DOHH2 (cell line): ENCODE data around the gene OR10A3.

Experiments
- H3F3A ChIP-seq: fragments of 200-600 bp; sonication (generic), shearing (Covaris generic); 2 replicates; pipeline ENCODE4 v1.6.0; 2016; ENCODE audit warnings: antibody characterized with exemption, mild to moderate bottlenecking; ENCODE audit not compliant: control insufficient read depth, insufficient read depth
- H3K27ac ChIP-seq: fragments of 200-600 bp; sonication (generic); 2 replicates; pipeline ENCODE4 v1.5.1; 2014; ENCODE audit warnings: low read depth, mild to moderate bottlenecking, low read length, moderate library complexity
- H3K27me3 ChIP-seq: fragments of 200-600 bp; sonication (generic); 2 replicates; pipeline ENCODE4 v1.6.1; 2014; ENCODE audit warnings: mild to moderate bottlenecking, low read length, mixed read lengths; ENCODE audit not compliant: control insufficient read depth
- H3K36me3 ChIP-seq: fragments of 200-600 bp; sonication (generic); 2 replicates; pipeline ENCODE4 v1.6.1; 2014; ENCODE audit warnings: mild to moderate bottlenecking, low read length, moderate library complexity, mixed read lengths; ENCODE audit not compliant: control insufficient read depth
- H3K4me1 ChIP-seq: fragments of 200-600 bp; sonication (generic); 2 replicates; pipeline ENCODE4 v1.6.1; 2014; ENCODE audit warnings: mild to moderate bottlenecking, low read length, mixed read lengths; ENCODE audit not compliant: control insufficient read depth
- H3K4me2 ChIP-seq: fragments of 200-600 bp; sonication (generic); 2 replicates; pipeline ENCODE4 v1.6.0; 2014; ENCODE audit warnings: mild to moderate bottlenecking, low read length, moderate library complexity
- H3K4me3 ChIP-seq: fragments of 200-600 bp; sonication (generic); 2 replicates; pipeline ENCODE4 v1.5.1; 2014; ENCODE audit warnings: mild to moderate bottlenecking, low read length, mixed read lengths
- H3K79me2 ChIP-seq: fragments of 200-600 bp; sonication (generic); 2 replicates; pipeline ENCODE4 v1.6.1; 2014; ENCODE audit warnings: mild to moderate bottlenecking, low read length, mixed read lengths; ENCODE audit not compliant: control insufficient read depth
- H3K9me2 ChIP-seq: fragments of 200-600 bp; sonication (generic); replicated peaks from 2 replicates; pipeline ENCODE4 v1.6.1; 2014; ENCODE audit warnings: mild to moderate bottlenecking, low read length, mixed read lengths; ENCODE audit not compliant: control insufficient read depth
- H3K9me3 ChIP-seq: fragments of 200-600 bp; sonication (generic); 2 replicates; pipeline ENCODE4 v1.6.1; 2014; ENCODE audit warnings: antibody characterized with exemption, low read length, mixed read lengths; ENCODE audit not compliant: control insufficient read depth, insufficient read depth
- H4K20me1 ChIP-seq: fragments of 200-600 bp; sonication (generic); 2 replicates; pipeline ENCODE4 v1.6.0; 2014; ENCODE audit warnings: low read depth, mild to moderate bottlenecking, antibody characterized with exemption, low read length, moderate library complexity; ENCODE audit not compliant: control insufficient read depth, insufficient read depth
- CTCF ChIP-seq: fragments of 200-600 bp; sonication (generic); IDR thresholded peaks from one replicate; pipeline ENCODE4 v1.5.1; 2014; ENCODE audit warnings: antibody characterized with exemption, mild to moderate bottlenecking, low read depth, low read length; ENCODE audit not compliant: poor library complexity, severe bottlenecking
- EZH2phosphoT487 ChIP-seq: fragments of 200-600 bp; sonication (generic); IDR thresholded peaks from 2 replicates; pipeline ENCODE4 v1.6.1; 2017; ENCODE audit warnings: borderline replicate concordance, mild to moderate bottlenecking, antibody characterized with exemption, low read length, moderate library complexity, mixed read lengths

OR10A3 gene

GRCh38 chr11:7898666-7899283 lies 42.7 kb downstream of the OR10A3 start:
- Histone ChIP-seq H3K4me2 (no peak overlapping the region), H3K36me3 (no peaks in the 10 kb centered on the region), H3K4me3 (no peak overlapping the region), H3K27me3 (no peaks in the 10 kb centered on the region), H3K79me2 (no peaks in the 10 kb centered on the region), H3F3A (no peaks in the 10 kb centered on the region), H3K4me1 (no peaks in the 10 kb centered on the region), H3K9me3 (no peaks in the 10 kb centered on the region), H4K20me1 (no peaks in the 10 kb centered on the region), H3K27ac (no peak overlapping the region), H3K9me2 (no peaks in the 10 kb centered on the region)
- TF ChIP-seq EZH2phosphoT487, result no peak
- TF ChIP-seq CTCF, result no peak

- peaks cover 5% of the 10 kb centered on the region for H3F3A ChIP-seq
- no peaks in the 10 kb centered on the region for H3K79me2 ChIP-seq
- no peak overlapping the region for H3K4me2 ChIP-seq
- H3K4me3 ChIP-seq, result no peak overlapping the region
- H3K9me3 ChIP-seq, result no peaks in the 10 kb centered on the region
- no peak for TF ChIP-seq EZH2phosphoT487
- TF ChIP-seq CTCF, result no peak
- H3K27me3 ChIP-seq, result no peaks in the 10 kb centered on the region
- H3K27ac ChIP-seq, result no peak overlapping the region
- no peaks in the 10 kb centered on the region for H4K20me1 ChIP-seq
- no peaks in the 10 kb centered on the region for H3K36me3 ChIP-seq
- no peaks in the 10 kb centered on the region for H3K9me2 ChIP-seq
- peaks cover 24% of the 10 kb centered on the region for H3K4me1 ChIP-seq
Measured at GRCh38 chr11:7896009-7896785, 45.3 kb downstream of the OR10A3 start.

GRCh38 chr11:7894251-7894650 lies 47.3 kb downstream of the OR10A3 start:
- Histone ChIP-seq H3K4me3 (no peak overlapping the region), H3K27me3 (no peaks in the 10 kb centered on the region), H3F3A (peaks cover 21% of the 10 kb centered on the region), H3K36me3 (no peaks in the 10 kb centered on the region), H4K20me1 (no peaks in the 10 kb centered on the region), H3K27ac (no peak overlapping the region), H3K9me3 (no peaks in the 10 kb centered on the region), H3K4me1 (peaks cover 43% of the 10 kb centered on the region), H3K9me2 (no peaks in the 10 kb centered on the region), H3K4me2 (no peak overlapping the region), H3K79me2 (no peaks in the 10 kb centered on the region)
- TF ChIP-seq CTCF (no peak), EZH2phosphoT487 (no peak)
